T-helper 17 cell (primary cell): ENCODE measurements around the gene RPRD1B. TPM values are rescaled to one million over a fixed set of nuclear protein-coding genes. Genes with fewer than 3 reads are reported as not detected.
"Not testable (repeated sequence)": the region's sequence is repeated elsewhere in the genome, so short reads cannot be mapped to it uniquely, and the experiment has no call there.

ENCODE experiments used
- ATAC-seq: fragments of 150-1000 bp; cut with Tn5 transposase; 2 replicates; pipeline ENCODE4 v1.10.0; 2021; ENCODE audit warnings: mild to moderate bottlenecking, moderate library complexity
- DNase-seq, 3 donors: peaks; one replicate each; pipeline versions ENCODE4 v3.0.0 to v3.0.0-alpha.2; 2020 to 2021
- H3K9me3 ChIP-seq: one replicate; pipeline ENCODE4 v1.7.0; 2013; ENCODE audit warnings: low read length, mild to moderate bottlenecking; ENCODE audit not compliant: control insufficient read depth, poor library complexity, severe bottlenecking
- H3K27ac Mint-ChIP-seq: one replicate; pipeline ENCODE4 v1.8.0; 2022; ENCODE audit warnings: mild to moderate bottlenecking, moderate library complexity, mixed read lengths
- H3K27me3 Mint-ChIP-seq: one replicate; pipeline ENCODE4 v1.8.0; 2022; ENCODE audit warnings: mixed read lengths
- H3K36me3 Mint-ChIP-seq: one replicate; pipeline ENCODE4 v1.8.0; 2022; ENCODE audit warnings: low read depth, mixed read lengths
- H3K4me1 Mint-ChIP-seq: one replicate; pipeline ENCODE4 v1.8.0; 2022; ENCODE audit warnings: mild to moderate bottlenecking, mixed read lengths
- H3K4me3 Mint-ChIP-seq: one replicate; pipeline ENCODE4 v1.8.0; 2022; ENCODE audit warnings: mild to moderate bottlenecking, moderate library complexity, mixed read lengths
- total RNA-seq, 4 donors: library from RNA in 2 of 4; stranded (reverse) in 2 of 4; gene quantifications; one replicate each; pipeline ENCODE4 v1.2.3 and lab custom pipeline; 2022 to 2026

Gene RPRD1B
- total RNA-seq, 2 donors from 2014 or later, result 47.7 to 51.2 TPM

DNA sequence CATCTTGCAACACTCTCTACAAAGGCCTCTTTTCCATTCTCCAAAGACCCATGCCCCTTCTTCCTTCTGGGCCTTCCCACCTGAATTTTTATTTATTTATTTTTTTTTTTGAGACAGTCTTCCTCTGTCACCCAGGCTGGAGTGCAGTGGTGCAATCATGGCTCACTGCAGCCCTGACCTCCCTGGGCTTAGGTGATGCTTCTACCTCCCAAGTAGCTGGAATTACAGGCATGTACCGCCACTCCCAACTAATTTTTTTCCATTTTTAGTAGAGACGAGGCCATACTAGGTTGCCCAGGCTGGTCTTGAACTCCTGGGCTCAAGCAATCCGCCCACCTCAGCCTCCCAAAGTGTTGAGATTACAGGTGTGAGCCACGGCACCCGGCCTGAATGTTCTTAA, 24.1 kb upstream of the RPRD1B start:
- ATAC-seq, DNase-seq, H3K9me3 ChIP-seq, H3K27me3 Mint-ChIP-seq, H3K4me3 Mint-ChIP-seq, H3K4me1 Mint-ChIP-seq: not testable (repeated sequence)
- Mint-ChIP-seq H3K36me3 (peaks cover 10% of the 10 kb centered on the region), H3K27ac (peak overlapping the region; percentile 8)

DNA sequence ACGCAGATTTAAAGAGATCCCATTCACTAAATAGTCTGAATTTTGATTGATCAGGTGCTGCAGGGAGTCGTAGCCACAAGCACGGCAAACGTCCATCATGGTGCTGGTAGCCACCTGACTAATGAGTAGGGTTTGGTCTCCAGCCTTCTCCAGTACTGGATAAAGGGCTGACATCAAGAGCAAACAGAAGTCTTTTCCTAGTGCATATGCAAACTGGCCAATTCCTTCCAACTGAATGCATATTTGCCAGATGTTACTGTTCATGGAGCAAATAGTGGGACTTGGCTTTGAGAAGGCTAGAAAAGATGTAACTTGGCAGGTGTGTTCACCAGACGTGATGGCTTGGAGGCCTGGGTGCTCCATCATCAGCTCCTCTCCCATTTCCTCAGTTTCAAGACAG, 21.9 kb upstream of the RPRD1B start:
- peaks cover 14% of the 10 kb centered on the region for H3K36me3 Mint-ChIP-seq
- ATAC-seq, result no peak

DNA sequence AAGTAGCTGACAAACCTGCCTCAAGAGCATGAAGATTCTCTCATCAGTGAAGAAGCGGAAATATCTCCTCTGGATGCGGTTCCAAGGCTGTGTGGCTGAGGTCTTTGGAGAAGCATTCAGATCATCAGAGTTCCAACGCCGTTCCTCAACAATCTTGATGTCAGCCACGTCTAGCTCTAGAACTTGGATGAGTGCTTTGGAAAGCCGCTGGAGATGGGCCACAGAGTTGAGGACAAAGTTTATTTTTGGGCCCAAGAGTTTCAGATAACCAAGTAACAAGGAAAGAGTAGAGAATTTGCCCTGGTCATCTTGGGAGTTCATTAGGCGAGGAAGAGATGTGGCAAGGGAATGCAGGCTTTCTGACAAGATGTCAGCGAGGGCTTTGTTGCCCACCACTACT, 21.2 kb upstream of the RPRD1B start:
- H3K4me3 Mint-ChIP-seq, result no peak overlapping the region
- H3K27me3 Mint-ChIP-seq, result no peaks in the 10 kb centered on the region
- H3K27ac Mint-ChIP-seq, result no peak overlapping the region
- DNase-seq (no peak), ATAC-seq (no peak)
- H3K36me3 Mint-ChIP-seq, result peaks cover 17% of the 10 kb centered on the region
- H3K4me1 Mint-ChIP-seq, result peaks cover 4% of the 10 kb centered on the region
- H3K9me3 ChIP-seq, result no peaks in the 10 kb centered on the region

More for the DNA sequence above, 21.9 kb upstream of the RPRD1B start:
- Mint-ChIP-seq H3K27me3 (no peaks in the 10 kb centered on the region), H3K27ac (no peak overlapping the region), H3K4me3 (no peak overlapping the region), H3K4me1 (peaks cover 5% of the 10 kb centered on the region)
- H3K9me3 ChIP-seq, result no peaks in the 10 kb centered on the region
- no peak for DNase-seq

DNA sequence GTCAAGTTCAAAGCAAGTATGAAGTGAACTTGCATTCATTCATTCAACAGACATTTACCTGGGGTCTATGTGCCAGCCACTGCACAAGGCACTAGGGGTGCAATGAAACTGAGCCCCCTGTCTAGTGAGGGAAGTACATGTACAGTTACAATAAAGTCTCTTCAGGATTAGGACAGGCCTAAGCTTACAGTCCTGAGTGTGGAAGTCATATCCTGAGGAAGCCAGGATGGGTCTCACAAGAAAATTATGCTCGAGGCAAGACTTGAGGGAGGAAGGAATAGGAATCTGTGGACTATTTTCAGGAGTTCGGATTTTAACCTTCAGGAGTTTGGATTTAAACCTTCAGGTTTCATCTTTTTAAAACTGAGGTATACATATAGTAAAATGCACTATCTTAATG, 19.7 kb upstream of the RPRD1B start:
- ATAC-seq, result no peak
- DNase-seq, result no peak
- peak overlapping the region; percentile 57 for H3K27ac Mint-ChIP-seq
- H3K9me3 ChIP-seq, result peaks cover 9% of the 10 kb centered on the region
- no peaks in the 10 kb centered on the region for H3K27me3 Mint-ChIP-seq
- peaks cover 21% of the 10 kb centered on the region for H3K36me3 Mint-ChIP-seq
- no peak overlapping the region for H3K4me3 Mint-ChIP-seq
- peaks cover 4% of the 10 kb centered on the region for H3K4me1 Mint-ChIP-seq

DNA sequence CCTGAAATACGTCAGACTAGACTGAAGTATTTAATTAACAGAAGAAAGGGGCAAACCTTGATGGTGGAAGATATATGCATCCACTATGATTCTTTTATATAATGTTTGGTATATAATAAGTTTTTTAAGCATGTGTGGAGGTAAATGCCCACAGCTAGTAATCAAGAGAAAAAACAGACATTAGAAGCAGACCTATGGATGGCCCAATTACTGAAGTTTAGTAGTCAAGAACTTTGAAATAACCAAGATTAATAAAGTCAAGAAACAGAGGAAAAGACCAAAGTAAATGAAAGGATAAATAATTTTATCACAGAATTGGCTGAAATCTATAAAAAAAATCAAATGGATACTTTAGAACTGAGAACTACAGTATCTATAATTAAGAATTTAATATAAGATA, 15.6 kb upstream of the RPRD1B start:
- Mint-ChIP-seq H3K4me3 (no peak overlapping the region), H3K36me3 (peaks cover 17% of the 10 kb centered on the region), H3K27ac (no peak overlapping the region), H3K27me3 (no peaks in the 10 kb centered on the region), H3K4me1 (peaks cover 11% of the 10 kb centered on the region)
- no peak for DNase-seq
- ATAC-seq, result no peak
- peaks cover 9% of the 10 kb centered on the region for H3K9me3 ChIP-seq

DNA sequence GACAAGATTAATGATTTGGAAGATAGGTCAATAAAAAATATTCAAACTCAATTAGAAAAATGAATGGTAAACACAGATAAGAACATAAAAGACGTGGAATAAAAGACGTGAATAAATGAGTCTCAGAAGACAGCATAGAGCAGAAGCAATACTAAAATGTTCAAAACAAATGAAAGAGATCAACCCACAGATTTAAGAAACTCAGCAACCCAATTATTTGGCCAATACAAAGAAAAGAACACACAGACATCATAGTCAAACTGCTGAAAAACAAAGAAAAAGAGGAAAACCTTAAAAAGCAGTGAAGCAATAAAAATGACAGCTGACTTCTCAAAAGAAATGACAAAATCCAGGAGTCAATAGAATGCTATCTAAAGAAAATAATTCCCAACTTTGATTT, 15.2 kb upstream of the RPRD1B start:
- H3K27me3 Mint-ChIP-seq, result no peaks in the 10 kb centered on the region
- H3K4me1 Mint-ChIP-seq, result peaks cover 12% of the 10 kb centered on the region
- peaks cover 9% of the 10 kb centered on the region for H3K9me3 ChIP-seq
- no peak overlapping the region for H3K4me3 Mint-ChIP-seq
- peaks cover 17% of the 10 kb centered on the region for H3K36me3 Mint-ChIP-seq
- ATAC-seq, result no peak
- no peak for DNase-seq
- no peak overlapping the region for H3K27ac Mint-ChIP-seq

DNA sequence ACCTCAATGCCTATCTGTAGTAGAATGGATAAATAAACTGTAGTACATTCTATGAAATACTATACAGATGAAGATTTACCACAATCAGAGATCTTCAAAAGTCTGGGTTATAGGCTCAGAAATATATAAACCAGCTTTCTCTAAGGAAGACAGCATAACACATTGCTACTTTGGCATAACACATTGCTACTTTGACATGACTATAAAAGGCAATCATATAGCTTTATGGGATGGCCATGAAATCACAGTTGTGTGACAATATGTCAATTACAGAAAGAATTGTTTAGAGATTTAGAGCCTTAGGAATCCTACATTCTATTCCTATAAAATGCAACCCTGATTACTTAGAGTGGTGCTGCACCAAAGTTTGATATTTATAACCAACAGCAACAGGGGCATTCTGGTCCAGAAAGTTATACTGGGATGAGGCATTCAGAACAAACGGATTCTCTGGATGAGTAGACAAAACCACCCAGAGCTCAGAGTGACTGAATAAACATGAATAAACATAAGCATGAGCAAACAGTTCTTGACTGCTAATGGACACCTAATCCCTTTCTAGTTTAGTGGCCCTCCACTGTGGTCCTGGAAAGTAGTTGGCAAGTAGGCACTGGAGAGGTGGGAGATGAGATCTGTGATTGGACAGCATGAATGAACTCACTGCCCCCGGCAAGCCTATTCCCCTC, 12.3 kb upstream of the RPRD1B start:
- peaks cover 15% of the 10 kb centered on the region for H3K4me1 Mint-ChIP-seq
- peaks cover 16% of the 10 kb centered on the region for H3K36me3 Mint-ChIP-seq
- ATAC-seq, result no peak
- no peak for DNase-seq
- no peak overlapping the region for H3K4me3 Mint-ChIP-seq
- no peaks in the 10 kb centered on the region for H3K27me3 Mint-ChIP-seq
- peaks cover 9% of the 10 kb centered on the region for H3K9me3 ChIP-seq
- no peak overlapping the region for H3K27ac Mint-ChIP-seq

DNA sequence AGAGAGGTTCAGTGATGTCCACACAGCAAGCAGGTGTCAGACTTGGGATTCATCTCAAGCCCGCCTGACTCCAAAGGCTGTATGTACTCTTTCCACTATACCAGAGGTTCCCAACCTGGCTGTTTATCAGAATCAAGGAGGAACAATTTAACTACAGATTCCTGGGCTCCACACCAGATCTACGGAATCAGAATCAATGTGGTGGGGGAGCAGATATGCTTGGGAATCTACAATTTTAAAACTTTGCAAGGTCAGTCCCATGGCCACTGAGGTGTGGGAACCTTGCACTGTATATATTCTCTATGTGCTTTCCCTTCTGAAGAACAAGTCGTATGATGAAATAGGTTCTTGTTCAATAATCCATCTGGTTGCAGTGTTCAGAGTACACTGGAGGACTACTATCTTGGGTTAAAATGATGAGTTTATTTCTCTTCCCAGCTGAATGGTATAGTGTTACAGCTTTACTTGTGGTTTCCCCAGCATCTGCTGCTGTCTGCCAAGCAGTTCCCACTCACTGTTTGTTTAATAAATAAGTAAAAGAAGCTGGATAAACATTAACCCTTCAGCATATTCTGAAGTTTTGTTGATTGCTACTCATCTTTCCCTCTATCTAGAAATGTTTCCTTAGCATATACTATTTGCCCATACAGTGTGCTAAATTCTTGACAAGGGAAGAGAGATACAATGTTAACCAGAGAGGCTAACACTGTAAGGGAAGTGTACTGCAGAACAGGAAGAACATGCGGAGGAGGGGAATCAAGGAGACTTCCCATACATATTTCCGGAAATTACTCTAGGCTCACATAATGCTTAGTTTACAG, 10.2 kb upstream of the RPRD1B start:
- peaks cover 4% of the 10 kb centered on the region for H3K9me3 ChIP-seq
- ATAC-seq, result no peak
- Mint-ChIP-seq H3K36me3 (peaks cover 10% of the 10 kb centered on the region), H3K4me1 (peaks cover 23% of the 10 kb centered on the region), H3K27ac (no peak overlapping the region), H3K27me3 (no peaks in the 10 kb centered on the region), H3K4me3 (no peak overlapping the region)
- DNase-seq, result no peak

DNA sequence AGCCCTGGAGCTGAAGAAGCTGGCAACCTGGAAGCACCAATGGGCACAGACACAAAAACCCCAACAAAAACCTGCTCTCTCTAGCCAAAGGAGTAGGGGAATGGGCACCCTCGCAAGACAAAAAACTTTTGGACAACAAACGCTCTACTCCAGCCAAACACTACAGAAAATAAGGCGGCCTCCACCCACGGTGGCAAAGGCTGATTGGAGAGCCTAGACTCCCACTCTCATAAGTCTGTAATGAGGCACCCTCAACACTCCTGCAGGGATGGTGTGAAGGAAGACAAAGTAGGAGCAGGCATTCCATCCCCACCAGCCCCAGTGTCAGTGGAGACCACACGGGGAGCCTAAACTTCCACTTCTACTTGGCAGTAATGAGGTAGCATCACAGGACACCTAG, 9.1 kb upstream of the RPRD1B start:
- Mint-ChIP-seq H3K27ac (peak overlapping the region; percentile 39), H3K27me3 (no peaks in the 10 kb centered on the region), H3K36me3 (peaks cover 8% of the 10 kb centered on the region), H3K4me1 (peaks cover 34% of the 10 kb centered on the region), H3K4me3 (no peak overlapping the region)
- H3K9me3 ChIP-seq, result no peaks in the 10 kb centered on the region
- DNase-seq (no peak), ATAC-seq (no peak)

DNA sequence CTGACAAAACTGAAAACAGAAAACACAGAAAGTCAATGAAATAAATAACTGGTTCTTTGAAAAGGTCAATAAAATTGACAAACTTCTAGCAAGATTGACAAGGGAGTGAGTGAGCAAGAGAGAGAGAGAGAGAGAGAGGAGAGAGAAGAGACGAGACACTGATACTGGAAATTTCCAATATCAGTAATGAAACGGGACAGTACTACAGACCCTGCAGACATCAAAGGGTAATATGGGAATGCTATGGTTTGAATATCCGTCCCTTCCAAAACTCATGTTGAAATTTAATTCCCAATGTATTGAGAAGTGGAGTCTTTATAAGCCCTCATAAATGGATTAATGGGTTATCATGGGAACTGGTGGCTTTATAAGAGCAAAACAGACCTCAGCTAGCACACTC, 4.1 kb upstream of the RPRD1B start:
- no peak overlapping the region for H3K4me3 Mint-ChIP-seq
- no peak for ATAC-seq
- peaks cover 10% of the 10 kb centered on the region for H3K36me3 Mint-ChIP-seq
- no peak overlapping the region for H3K27ac Mint-ChIP-seq
- H3K27me3 Mint-ChIP-seq, result no peaks in the 10 kb centered on the region
- H3K9me3 ChIP-seq, result no peaks in the 10 kb centered on the region
- no peak for DNase-seq
- H3K4me1 Mint-ChIP-seq, result peaks cover 49% of the 10 kb centered on the region

DNA sequence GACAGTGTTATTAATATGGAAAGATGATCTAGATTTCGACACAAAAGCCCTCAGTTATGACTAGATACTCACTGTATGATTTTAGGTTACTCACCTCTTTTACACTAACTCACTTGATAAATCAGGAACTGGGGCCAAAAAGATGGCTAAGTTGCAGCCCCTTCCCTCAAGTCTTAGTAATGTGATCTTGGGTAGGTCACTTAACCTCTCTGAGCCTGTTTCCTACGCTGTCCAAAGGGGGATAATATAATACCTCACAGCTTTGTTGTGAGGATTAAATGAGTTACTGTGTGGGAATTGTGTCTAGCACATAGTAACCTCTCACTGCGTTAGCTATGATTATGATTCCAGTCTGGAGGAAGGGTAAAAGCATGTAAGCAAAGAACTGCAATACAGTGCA, 1.6 kb upstream of the RPRD1B start:
- peaks cover 53% of the 10 kb centered on the region for H3K4me1 Mint-ChIP-seq
- no peak for DNase-seq
- peak overlapping the region; percentile 83 for H3K27ac Mint-ChIP-seq
- H3K36me3 Mint-ChIP-seq, result peaks cover 6% of the 10 kb centered on the region
- H3K9me3 ChIP-seq, result no peaks in the 10 kb centered on the region
- H3K27me3 Mint-ChIP-seq, result no peaks in the 10 kb centered on the region
- peak overlapping the region; percentile 92 for H3K4me3 Mint-ChIP-seq
- no peak for ATAC-seq

DNA sequence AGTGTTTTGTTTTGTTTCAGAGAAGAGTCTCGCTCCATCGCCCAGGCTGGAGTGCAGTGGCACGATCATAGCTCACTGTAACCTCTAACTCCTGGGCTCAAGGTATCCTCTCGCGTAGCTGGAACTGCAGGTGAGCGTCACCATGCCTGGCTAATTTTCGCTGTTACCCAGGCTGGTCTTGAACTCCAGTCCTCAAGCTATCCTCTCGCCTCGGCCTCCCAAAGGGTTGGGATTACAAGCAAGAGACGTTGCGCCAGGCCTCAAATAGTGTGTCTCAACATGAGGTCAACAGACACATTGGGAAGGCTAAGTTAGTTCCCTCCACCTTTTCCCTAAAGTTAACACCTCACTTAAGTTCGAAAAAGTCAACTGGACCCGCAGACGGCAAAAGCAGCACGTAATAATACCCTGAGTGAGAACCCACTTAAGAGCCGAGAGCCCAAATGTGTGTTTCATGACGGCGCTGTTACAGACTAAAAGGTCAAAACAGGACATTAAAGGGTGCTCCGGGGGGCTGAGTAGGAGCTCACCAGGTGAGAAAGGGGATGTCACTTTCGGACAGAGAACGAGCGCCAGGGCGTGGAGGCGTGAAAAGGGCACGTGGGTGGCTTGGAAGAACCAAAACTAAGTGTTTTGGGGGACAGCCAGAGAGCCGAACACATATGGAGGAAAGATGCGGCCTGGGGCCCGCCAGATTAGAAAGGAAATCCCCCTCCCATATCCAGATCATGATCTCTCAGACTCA, 789 bp upstream of the RPRD1B start:
- Mint-ChIP-seq H3K36me3 (peaks cover 7% of the 10 kb centered on the region), H3K4me1 (peaks cover 58% of the 10 kb centered on the region), H3K4me3 (peak overlapping the region; percentile 92), H3K27ac (peak overlapping the region; percentile 98), H3K27me3 (no peaks in the 10 kb centered on the region)
- DNase-seq (no peak), ATAC-seq (peak; percentile 58)
- no peaks in the 10 kb centered on the region for H3K9me3 ChIP-seq

DNA sequence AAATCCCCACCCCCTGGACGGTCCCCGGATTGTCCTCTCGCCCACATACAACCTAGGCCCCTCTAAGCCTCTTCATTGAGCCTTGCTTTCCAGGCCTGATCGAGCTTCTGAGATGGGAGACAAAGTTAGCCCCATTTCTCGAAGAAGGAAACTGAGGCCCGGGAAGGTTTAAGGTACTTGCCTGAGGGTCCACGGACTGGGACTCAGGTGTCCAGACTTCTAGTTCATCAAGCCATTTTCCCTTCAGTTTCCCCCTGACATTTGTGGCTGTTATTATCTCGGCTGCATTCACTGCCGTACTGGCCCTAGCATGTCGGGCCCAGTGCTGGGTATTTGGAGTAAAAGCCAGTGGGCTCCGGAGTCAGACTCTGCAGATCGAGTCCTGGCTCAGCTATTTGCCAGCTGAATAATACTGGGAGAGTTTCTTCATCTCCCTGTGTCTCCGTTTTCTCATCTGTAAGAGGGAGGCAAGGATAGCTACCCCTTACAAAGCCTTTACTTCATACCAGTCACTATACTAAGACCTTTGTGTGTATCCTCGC, 633 bp downstream of the RPRD1B start:
- DNase-seq, result no peak
- Mint-ChIP-seq H3K4me3 (peak overlapping the region; percentile 92), H3K4me1 (peaks cover 45% of the 10 kb centered on the region), H3K36me3 (peaks cover 6% of the 10 kb centered on the region), H3K27me3 (no peaks in the 10 kb centered on the region), H3K27ac (peak overlapping the region; percentile 98)
- no peaks in the 10 kb centered on the region for H3K9me3 ChIP-seq
- ATAC-seq, result peak; percentile 11
